GM12872 (cell line): ENCODE measurements around the gene TMEM131.

Source experiments
- TF ChIP-seq, protein P1 (sequence below): IDR thresholded peaks from 3 replicates; pipeline ENCODE4 v1.5.1; 2011; ENCODE audit warnings: low read depth, mild to moderate bottlenecking, low read length, moderate library complexity; ENCODE audit not compliant: insufficient read depth

The TMEM131 gene

DNA sequence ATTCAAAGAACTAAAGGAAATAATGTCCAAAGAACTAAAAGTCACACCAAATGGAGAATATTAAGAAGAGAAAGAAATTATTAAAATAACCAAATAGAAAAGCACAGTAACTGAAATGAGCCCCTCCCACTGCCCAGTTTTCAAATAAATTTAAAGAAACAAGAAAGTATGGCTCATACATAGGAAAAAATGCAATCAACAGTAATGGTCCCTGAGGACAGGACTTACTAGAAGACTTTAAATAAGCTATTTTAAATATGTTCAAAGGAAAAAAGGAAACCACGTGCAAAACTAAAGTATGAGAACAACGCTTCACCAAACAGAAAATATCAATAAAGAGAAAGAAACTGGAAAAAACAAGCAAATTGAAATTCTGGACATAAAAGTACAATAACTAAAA is 58.9 kb downstream of the TMEM131 start:
- TF ChIP-seq, protein P1, sequence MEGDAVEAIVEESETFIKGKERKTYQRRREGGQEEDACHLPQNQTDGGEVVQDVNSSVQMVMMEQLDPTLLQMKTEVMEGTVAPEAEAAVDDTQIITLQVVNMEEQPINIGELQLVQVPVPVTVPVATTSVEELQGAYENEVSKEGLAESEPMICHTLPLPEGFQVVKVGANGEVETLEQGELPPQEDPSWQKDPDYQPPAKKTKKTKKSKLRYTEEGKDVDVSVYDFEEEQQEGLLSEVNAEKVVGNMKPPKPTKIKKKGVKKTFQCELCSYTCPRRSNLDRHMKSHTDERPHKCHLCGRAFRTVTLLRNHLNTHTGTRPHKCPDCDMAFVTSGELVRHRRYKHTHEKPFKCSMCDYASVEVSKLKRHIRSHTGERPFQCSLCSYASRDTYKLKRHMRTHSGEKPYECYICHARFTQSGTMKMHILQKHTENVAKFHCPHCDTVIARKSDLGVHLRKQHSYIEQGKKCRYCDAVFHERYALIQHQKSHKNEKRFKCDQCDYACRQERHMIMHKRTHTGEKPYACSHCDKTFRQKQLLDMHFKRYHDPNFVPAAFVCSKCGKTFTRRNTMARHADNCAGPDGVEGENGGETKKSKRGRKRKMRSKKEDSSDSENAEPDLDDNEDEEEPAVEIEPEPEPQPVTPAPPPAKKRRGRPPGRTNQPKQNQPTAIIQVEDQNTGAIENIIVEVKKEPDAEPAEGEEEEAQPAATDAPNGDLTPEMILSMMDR: no peak

- TF ChIP-seq, protein P1: no peak
Observed at GRCh38 chr2:97936199-97936598, 59.5 kb downstream of the TMEM131 start.

- TF ChIP-seq, protein P1: no peak
Observed at GRCh38 chr2:97935719-97936161, 60.0 kb downstream of the TMEM131 start.

- TF ChIP-seq, protein P1: no peak
Observed at GRCh38 chr2:97932975-97933662, 62.6 kb downstream of the TMEM131 start.

GRCh38 chr2:97931858-97932225 is 63.9 kb downstream of the TMEM131 start:
- TF ChIP-seq, protein P1: no peak

DNA sequence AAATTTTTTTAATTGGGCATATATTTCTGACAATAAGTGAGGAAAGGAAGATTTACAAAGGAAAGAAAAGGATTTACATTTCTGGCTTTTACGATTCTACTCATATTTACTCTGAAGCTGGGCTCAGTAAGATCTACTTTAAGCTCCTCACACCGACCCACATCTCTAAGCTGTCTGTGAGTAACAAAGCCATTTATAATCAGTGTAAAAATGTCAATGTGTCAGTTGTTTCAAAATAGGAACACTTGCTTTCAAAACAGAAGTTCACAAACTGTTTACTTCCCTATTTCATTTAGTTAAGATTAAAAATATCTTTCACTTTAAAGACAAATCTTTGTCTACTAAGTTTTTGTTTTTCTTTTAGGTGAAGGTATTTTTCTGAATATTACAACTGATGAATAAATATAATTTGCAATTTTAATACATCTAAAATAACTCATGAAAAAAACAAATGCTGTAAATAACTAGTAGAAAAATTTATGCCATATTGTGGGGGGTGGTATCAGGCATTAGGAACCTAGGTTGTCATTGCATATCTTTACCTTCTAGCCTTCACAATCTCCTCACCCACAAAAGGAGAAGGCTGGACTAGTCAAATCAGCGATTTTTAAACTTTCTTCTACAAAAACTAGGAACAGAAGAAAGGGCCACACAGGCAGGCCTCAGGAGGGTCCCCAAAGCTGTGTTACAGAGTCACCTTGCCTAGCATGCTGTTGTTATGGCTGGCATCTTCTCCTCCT is 64.5 kb downstream of the TMEM131 start:
- TF ChIP-seq, protein P1: no peak

DNA sequence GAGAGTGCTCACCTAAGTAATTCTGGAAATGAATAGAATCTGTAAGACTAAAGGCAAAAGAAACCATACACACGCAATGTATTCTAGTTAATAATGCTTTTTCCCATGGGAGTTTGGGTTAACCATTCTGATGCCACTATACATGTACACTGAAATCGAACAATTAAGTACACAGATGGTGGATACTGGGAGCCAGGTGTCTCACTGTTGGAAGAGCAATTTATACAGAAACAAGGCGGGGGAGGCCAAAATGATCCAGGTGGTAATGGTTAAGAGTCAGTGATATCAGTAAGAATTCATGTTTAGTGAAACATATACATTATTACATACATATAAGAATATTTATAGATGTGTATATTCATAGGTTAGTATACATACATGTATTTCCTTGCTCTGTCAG is 67.2 kb downstream of the TMEM131 start:
- TF ChIP-seq, protein P1: no peak
